Nephron progenitor cell (in vitro differentiated cells): ENCODE data around the gene SLC25A10.

Source experiments
- DNase-seq: peaks from one replicate; pipeline ENCODE4 v3.0.0; 2021
- H3K27ac Mint-ChIP-seq: 2 replicates; pipeline ENCODE4 v1.8.0; 2021; ENCODE audit warnings: mild to moderate bottlenecking, moderate library complexity, mixed read lengths
- H3K27me3 Mint-ChIP-seq: 2 replicates; pipeline ENCODE4 v1.8.0; 2021; ENCODE audit warnings: mild to moderate bottlenecking, low read depth, mixed read lengths; ENCODE audit not compliant: poor library complexity
- H3K36me3 Mint-ChIP-seq: 2 replicates; pipeline ENCODE4 v1.8.0; 2021; ENCODE audit warnings: low read depth, mixed read lengths
- H3K4me1 Mint-ChIP-seq: 2 replicates; pipeline ENCODE4 v1.8.0; 2021; ENCODE audit warnings: mixed read lengths
- H3K4me3 Mint-ChIP-seq: 2 replicates; pipeline ENCODE4 v1.8.0; 2021; ENCODE audit warnings: mild to moderate bottlenecking, moderate library complexity, mixed read lengths
- H3K9me3 Mint-ChIP-seq: 2 replicates; pipeline ENCODE4 v1.8.0; 2021; ENCODE audit warnings: mild to moderate bottlenecking, moderate library complexity, mixed read lengths
- CTCF ChIP-seq: fragments of 200-600 bp; sonication (generic); IDR thresholded peaks from 2 replicates; pipeline ENCODE4 v1.5.0; 2021; ENCODE audit warnings: antibody characterized with exemption

SLC25A10 gene

DNA sequence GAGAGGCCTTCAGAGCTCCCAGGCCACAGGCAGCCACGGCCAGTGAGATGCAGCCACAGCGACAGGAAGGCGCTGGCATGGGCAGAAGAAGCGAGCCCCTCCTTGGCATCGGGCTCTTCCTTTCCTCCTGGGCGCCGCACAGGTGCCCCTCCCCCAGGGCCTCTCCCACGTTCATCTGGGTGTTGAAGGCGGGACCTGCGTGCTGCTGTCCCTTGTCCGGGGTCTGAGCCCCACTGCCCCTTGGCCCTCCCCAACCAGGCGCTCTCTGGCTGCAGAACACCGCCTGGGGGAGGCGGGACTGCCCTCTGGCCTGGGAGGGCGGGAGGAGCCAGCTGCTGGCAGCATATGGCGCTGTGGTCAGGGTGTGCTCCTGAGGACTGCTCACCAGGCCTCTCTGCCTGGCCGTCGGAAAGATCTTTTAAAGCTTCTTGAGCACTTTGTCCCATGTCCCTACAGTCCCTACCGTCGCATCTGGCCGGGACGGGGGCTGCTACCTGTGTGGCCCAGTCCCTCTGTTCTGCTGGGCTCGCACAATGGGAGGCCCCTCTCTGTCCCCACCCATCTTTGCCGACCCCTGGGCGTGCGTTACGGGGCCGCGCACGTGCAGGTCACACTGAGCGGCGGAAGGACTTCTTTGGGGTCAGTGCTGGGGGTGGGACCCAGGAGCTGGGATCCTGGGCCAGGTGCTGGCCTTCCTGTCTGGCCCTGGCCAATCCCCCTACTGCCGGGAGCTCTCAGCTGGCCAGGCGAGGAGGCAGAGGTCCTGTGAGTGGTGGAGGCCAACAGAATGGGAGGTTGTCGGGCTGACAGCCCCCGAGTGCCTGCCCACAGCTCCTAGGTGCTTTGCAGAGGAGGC is 1.7 kb downstream of the SLC25A10 start:
- no peak for TF ChIP-seq CTCF
- Mint-ChIP-seq H3K27me3 (peaks cover 26% of the 10 kb centered on the region), H3K36me3 (peaks cover 4% of the 10 kb centered on the region), H3K4me1 (peaks cover 34% of the 10 kb centered on the region), H3K9me3 (no peaks in the 10 kb centered on the region), H3K27ac (no peak overlapping the region), H3K4me3 (peak overlapping the region; percentile 88)
- DNase-seq: peak; percentile 48

DNA sequence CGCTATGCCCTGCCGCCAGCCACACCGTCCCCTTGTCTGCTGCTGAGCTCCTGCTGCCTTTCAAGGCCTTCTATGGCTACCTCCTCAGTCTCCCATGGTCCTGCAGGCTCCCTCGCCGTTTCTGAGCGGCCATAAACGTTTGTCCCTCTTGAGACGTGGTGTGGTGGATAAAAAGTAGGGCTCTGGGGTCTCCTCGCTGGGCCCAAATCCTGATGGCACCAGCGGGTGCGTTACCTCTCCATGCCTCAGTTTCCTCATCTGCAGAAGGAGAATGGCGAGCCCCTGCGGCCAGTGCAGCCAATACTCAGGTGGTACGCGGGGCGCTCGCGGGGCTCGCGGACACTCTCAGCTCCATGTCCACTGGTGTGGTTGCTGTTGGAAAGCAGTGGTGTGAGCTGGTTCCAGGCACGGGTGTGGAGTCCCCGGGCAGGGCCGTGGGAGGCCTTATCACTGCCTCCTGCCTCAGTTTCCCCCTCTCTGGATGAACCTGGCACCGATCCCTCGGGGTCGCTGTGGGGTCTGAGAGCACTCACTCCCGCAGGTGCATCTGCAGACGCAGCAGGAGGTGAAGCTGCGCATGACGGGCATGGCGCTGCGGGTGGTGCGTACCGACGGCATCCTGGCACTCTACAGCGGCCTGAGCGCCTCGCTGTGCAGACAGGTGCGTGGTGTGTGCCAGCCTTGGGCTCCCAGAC is 2.5 kb downstream of the SLC25A10 start:
- no peaks in the 10 kb centered on the region for H3K9me3 Mint-ChIP-seq
- H3K4me1 Mint-ChIP-seq: peaks cover 34% of the 10 kb centered on the region
- no peak for DNase-seq
- no peak overlapping the region for H3K4me3 Mint-ChIP-seq
- H3K27ac Mint-ChIP-seq: no peak overlapping the region
- TF ChIP-seq CTCF: no peak
- no peaks in the 10 kb centered on the region for H3K36me3 Mint-ChIP-seq
- peaks cover 25% of the 10 kb centered on the region for H3K27me3 Mint-ChIP-seq

DNA sequence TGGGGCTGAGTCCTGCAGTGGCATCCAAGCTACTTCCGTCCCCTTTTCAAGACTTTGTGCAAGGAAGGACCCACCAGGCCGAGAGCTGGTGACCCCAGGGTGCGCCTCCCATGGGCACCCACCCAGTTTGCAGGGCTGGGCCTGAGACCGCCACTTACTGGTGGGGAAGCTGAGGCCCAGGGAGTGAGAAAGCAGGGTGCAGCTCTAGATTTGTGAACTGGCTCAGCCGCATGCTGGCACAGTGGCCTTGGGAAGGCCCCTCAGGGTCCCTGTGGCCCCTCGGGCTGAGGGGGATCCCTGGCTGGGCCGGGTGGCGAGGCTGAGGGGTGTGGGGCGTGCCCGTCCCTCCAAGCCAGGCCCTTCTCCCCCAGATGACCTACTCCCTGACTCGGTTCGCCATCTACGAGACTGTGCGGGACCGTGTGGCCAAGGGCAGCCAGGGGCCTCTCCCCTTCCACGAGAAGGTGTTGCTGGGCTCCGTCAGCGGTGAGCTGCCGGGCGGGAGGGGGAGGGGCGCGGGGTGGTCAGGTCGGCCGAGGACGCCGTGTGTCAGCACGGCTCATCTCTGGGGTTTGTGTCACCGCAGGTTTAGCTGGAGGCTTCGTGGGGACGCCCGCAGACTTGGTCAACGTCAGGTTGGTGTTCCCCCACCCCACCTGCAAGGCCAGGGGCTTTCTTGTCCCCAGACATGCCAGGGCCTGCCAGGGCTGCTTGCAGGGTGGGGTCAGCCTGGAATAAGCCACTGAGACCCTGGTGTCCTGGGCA is 3.2 kb downstream of the SLC25A10 start:
- peaks cover 28% of the 10 kb centered on the region for H3K4me1 Mint-ChIP-seq
- no peak overlapping the region for H3K27ac Mint-ChIP-seq
- no peak overlapping the region for H3K4me3 Mint-ChIP-seq
- TF ChIP-seq CTCF: no peak
- DNase-seq: no peak
- peaks cover 18% of the 10 kb centered on the region for H3K27me3 Mint-ChIP-seq
- no peaks in the 10 kb centered on the region for H3K36me3 Mint-ChIP-seq
- no peaks in the 10 kb centered on the region for H3K9me3 Mint-ChIP-seq

DNA sequence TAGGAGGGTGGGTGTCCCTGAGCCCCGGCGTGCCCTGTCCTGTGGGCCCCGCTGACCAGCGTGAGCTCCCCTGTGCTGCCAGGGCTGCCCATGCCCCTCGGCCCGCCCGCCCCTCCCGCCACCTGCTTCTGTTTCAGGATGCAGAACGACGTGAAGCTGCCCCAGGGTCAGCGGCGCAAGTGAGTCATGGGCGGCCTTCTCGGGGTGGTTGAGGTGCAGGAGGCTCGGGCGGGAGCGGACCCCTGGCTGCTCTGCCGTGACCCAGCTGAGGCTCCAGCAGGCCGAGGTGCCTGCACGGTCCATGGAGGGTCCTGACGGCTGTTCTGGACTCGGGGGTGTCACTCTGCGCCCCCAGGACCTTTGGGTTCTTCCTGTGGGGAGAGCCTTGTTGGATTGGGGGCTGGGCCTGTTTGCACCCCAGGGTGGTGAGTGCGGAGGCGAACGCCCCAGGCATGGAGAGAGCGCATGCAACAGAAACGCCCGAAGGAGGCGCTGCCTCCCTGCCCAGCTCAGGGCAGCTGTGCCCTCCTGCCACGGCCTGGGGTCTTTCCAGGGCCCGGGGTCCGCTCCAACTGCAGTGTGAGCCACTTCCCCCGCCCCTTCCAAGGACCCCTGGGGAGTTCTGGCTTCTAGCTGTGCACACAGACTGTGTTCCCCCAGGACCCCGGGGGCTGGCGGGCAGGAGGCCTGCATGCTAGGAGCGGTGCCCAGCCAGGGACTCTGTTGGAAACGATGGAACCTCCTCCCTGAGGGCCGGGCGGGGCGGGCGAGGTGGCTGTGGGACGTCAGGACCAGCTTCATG is 4.0 kb downstream of the SLC25A10 start:
- Mint-ChIP-seq H3K4me1 (peaks cover 20% of the 10 kb centered on the region), H3K36me3 (no peaks in the 10 kb centered on the region), H3K9me3 (no peaks in the 10 kb centered on the region), H3K4me3 (no peak overlapping the region), H3K27ac (no peak overlapping the region), H3K27me3 (peaks cover 10% of the 10 kb centered on the region)
- TF ChIP-seq CTCF: no peak
- DNase-seq: no peak

GRCh38 chr17:81716674-81716996 is 4.6 kb downstream of the SLC25A10 start:
- Mint-ChIP-seq H3K4me3 (no peak overlapping the region), H3K27ac (no peak overlapping the region), H3K27me3 (peaks cover 5% of the 10 kb centered on the region), H3K4me1 (peaks cover 16% of the 10 kb centered on the region), H3K36me3 (no peaks in the 10 kb centered on the region), H3K9me3 (no peaks in the 10 kb centered on the region)
- no peak for DNase-seq
- TF ChIP-seq CTCF: no peak
